ENCODE data around the gene RUBCN. TPM values are rescaled to one million over a fixed set of nuclear protein-coding genes. Genes with fewer than 3 reads are reported as not detected.

Gene RUBCN
- total and polyA plus RNA-seq, 2 of the 13 experiments (the other 11 are each of a cell fraction or from before 2014, with no cell fraction given), result 5.2 to 8.1 TPM

DNA sequence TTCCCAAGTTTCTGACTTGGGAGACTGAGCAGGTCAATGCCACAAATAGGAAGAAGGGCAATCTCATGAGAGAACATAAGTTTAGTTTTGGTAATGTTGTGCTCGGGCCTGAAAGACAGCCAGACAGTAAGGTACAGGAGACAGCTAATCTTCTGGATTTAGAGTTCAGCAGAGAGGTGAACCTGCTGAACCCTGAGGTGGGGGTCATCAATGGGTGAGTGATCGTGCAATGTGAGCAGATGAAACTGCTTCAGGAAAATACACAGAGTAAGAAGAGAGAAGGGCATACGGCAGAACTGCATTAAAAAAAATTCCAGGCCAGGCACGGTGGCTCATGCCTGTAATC is 23.3 kb downstream of the RUBCN start:
- no TSS peak for BruUV-seq (replicated peaks)
- Histone ChIP-seq H3K27me3 (ENCODE audit: control insufficient read depth in 1 of 2, insufficient read depth in 2 of 2, low read length in 2 of 2) (no peaks in the 10 kb centered on the region), H3K4me3 (replicated peaks in 1 of 3; ENCODE audit: insufficient read depth in 1 of 3, low read depth in 2 of 3, low read length in 3 of 3) (no peak overlapping the region), H3K4me2 (ENCODE audit: low read depth, low read length) (no peak overlapping the region), H3K9ac (ENCODE audit: insufficient read depth, low read depth, low read length) (no peak overlapping the region), H3K27ac (ENCODE audit: extremely low read length, insufficient read depth, low read length) (no peak overlapping the region), H3K79me2 (ENCODE audit: insufficient read depth, low read length) (no peaks in the 10 kb centered on the region), H3K9me3 (ENCODE audit: low read length) (no peaks in the 10 kb centered on the region), H2AFZ (ENCODE audit: low read length) (no peak overlapping the region), H3K4me1 (ENCODE audit: insufficient read depth, low read length) (peaks cover 7% of the 10 kb centered on the region; the same call in 1 of the 2 replicates), H3K36me3 (replicated peaks in 1 of 2; ENCODE audit: control insufficient read depth in 1 of 2, insufficient read depth in 2 of 2, low read length in 2 of 2) (0 out of 5 replicates have a peak, but pooled peaks cover 1 to 7% of the 10 kb centered on the region in 2 experiments), H4K20me1 (ENCODE audit: insufficient read depth, low read length) (no peaks in the 10 kb centered on the region)
- in situ Hi-C loops (cut with HindIII; ENCODE audit: extremely low pct_ligation_motif_present, low pct_unique_long_range_greater_than_20kb), result no loop called here
- ATAC-seq (no peak), FAIRE-seq (no peak), DNase-seq (ENCODE audit: low spot score) (no peak)
- POLR2A ChIA-PET, result no interaction called here
- intact Hi-C loops (cut with micrococcal nuclease; ENCODE audit: unreplicated experiment), result no loop called here
- WGBS (ENCODE audit: low lambda C conversion rate), result 88% methylated on average over 4 of the region's 4 CpGs
- CTCF ChIA-PET (ENCODE audit: low intra/inter-chr PET ratio, low total read pairs), result no interaction called here
- no peak for TF ChIP-seq CHD4 (IDR thresholded peaks at IDR 0.05; ENCODE audit: borderline replicate concordance, low read length)
- no peak for TF ChIP-seq U2AF1 (optimal IDR thresholded peaks at IDR 0.05; ENCODE audit: low read depth, low read length)
- no peak for TF ChIP-seq ARNT2 (CRISPR knock-in tag; IDR thresholded peaks at IDR 0.05; ENCODE audit: low read depth)
- no peak for TF ChIP-seq RORA (CRISPR knock-in tag; IDR thresholded peaks at IDR 0.05)
- TF ChIP-seq IRX3 (CRISPR knock-in tag; IDR thresholded peaks at IDR 0.05; ENCODE audit: borderline replicate concordance, low read depth), result no peak
- no peak for TF ChIP-seq ISL2 (CRISPR knock-in tag; IDR thresholded peaks at IDR 0.05)
- no peak for TF ChIP-seq STAT5B (CRISPR knock-in tag; IDR thresholded peaks at IDR 0.05)
- TF ChIP-seq ZBTB7B (CRISPR knock-in tag; IDR thresholded peaks at IDR 0.05), result no peak
- TF ChIP-seq FIP1L1 (IDR thresholded peaks at IDR 0.05; ENCODE audit: borderline replicate concordance, insufficient read depth, low read depth, low read length), result no peak
- no peak for TF ChIP-seq MIER3 (CRISPR knock-in tag; IDR thresholded peaks at IDR 0.05; ENCODE audit: borderline replicate concordance)
- TF ChIP-seq ZNF546 (CRISPR knock-in tag; conservative IDR thresholded peaks at IDR 0.05), result no peak
- no peak for TF ChIP-seq HNF1A (IDR thresholded peaks at IDR 0.05; ENCODE audit: low read depth)
- no peak for TF ChIP-seq HNF1A (CRISPR knock-in tag; IDR thresholded peaks at IDR 0.05; ENCODE audit: borderline replicate concordance)
- TF ChIP-seq, protein P1, sequence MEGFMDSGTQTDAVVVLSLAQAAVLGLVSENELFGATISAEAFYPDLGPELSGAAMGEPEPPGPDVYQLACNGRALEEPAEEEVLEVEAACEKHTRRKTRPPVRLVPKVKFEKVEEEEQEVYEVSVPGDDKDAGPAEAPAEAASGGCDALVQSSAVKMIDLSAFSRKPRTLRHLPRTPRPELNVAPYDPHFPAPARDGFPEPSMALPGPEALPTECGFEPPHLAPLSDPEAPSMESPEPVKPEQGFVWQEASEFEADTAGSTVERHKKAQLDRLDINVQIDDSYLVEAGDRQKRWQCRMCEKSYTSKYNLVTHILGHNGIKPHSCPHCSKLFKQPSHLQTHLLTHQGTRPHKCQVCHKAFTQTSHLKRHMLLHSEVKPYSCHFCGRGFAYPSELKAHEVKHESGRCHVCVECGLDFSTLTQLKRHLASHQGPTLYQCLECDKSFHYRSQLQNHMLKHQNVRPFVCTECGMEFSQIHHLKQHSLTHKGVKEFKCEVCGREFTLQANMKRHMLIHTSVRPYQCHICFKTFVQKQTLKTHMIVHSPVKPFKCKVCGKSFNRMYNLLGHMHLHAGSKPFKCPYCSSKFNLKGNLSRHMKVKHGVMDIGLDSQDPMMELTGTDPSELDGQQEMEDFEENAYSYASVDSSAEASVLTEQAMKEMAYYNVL (CRISPR knock-in tag; IDR thresholded peaks at IDR 0.05; ENCODE audit: borderline replicate concordance), result no peak
- no peak for TF ChIP-seq ZNF598 (CRISPR knock-in tag; IDR thresholded peaks at IDR 0.05; ENCODE audit: borderline replicate concordance)
- TF ChIP-seq GATAD2A (CRISPR knock-in tag; IDR thresholded peaks at IDR 0.05), result no peak
